Measurements from ENCODE around the gene CCL2. TPM values are rescaled to one million over a fixed set of nuclear protein-coding genes. Genes with fewer than 3 reads are reported as not detected.

The CCL2 gene
- total RNA-seq: 15.2 TPM

GRCh38 chr17:34254651-34255380, at the start of gene CCL2:
Gene CCL2, plus strand, starts transcription at chr17:34255285. Its CDS starts 65 bp downstream, at chr17:34255350.
- H3K9me3 ChIP-seq: no peaks in the 10 kb centered on the region

GRCh38 chr17:34205401-34205800, 49.7 kb upstream of the CCL2 start:
- H3K4me3 ChIP-seq: no peak overlapping the region
- H3K27me3 ChIP-seq: no peaks in the 10 kb centered on the region
- H3K27ac ChIP-seq: no peak overlapping the region
- no peak for DNase-seq (ENCODE audit: extremely low spot score in 2 of 2)
- no peak for TF ChIP-seq POLR2A (IDR thresholded peaks at IDR 0.05)
- TF ChIP-seq POLR2AphosphoS5 (IDR thresholded peaks at IDR 0.05; ENCODE audit: insufficient read depth in 1 of 2, low read depth in 1 of 2): no peak
- TF ChIP-seq, protein P1, sequence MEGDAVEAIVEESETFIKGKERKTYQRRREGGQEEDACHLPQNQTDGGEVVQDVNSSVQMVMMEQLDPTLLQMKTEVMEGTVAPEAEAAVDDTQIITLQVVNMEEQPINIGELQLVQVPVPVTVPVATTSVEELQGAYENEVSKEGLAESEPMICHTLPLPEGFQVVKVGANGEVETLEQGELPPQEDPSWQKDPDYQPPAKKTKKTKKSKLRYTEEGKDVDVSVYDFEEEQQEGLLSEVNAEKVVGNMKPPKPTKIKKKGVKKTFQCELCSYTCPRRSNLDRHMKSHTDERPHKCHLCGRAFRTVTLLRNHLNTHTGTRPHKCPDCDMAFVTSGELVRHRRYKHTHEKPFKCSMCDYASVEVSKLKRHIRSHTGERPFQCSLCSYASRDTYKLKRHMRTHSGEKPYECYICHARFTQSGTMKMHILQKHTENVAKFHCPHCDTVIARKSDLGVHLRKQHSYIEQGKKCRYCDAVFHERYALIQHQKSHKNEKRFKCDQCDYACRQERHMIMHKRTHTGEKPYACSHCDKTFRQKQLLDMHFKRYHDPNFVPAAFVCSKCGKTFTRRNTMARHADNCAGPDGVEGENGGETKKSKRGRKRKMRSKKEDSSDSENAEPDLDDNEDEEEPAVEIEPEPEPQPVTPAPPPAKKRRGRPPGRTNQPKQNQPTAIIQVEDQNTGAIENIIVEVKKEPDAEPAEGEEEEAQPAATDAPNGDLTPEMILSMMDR (IDR thresholded peaks at IDR 0.05): no peak
- H3K4me1 ChIP-seq: peaks cover 6% of the 10 kb centered on the region
- intact Hi-C loops (cut with DNase I): no loop called here
- no peaks in the 10 kb centered on the region for H3K36me3 ChIP-seq
- H3K9me3 ChIP-seq: no peaks in the 10 kb centered on the region

More at GRCh38 chr17:34254651-34255380, at the start of gene CCL2:
- Histone ChIP-seq H3K27me3 (no peaks in the 10 kb centered on the region), H3K36me3 (no peaks in the 10 kb centered on the region), H3K27ac (peak within 1 kb of the TSS; percentile 84), H3K4me1 (peaks cover 67% of the 10 kb centered on the region), H3K4me3 (peak within 1 kb of the TSS; percentile 38 to 42)
- no peak for DNase-seq (ENCODE audit: extremely low spot score in 2 of 2)
- intact Hi-C loops (cut with DNase I): loop anchor here (2.0 kb wide), 1 partner anchor 58 kb away; no protein-coding TSS in a partner anchor
- TF ChIP-seq POLR2A (IDR thresholded peaks at IDR 0.05) (peak in 1 of 2 donors; percentile 51), POLR2AphosphoS5 (IDR thresholded peaks at IDR 0.05; ENCODE audit: insufficient read depth in 1 of 2, low read depth in 1 of 2) (peak; percentile 54 to 72)
- TF ChIP-seq, protein P1 (IDR thresholded peaks at IDR 0.05): no peak

DNA sequence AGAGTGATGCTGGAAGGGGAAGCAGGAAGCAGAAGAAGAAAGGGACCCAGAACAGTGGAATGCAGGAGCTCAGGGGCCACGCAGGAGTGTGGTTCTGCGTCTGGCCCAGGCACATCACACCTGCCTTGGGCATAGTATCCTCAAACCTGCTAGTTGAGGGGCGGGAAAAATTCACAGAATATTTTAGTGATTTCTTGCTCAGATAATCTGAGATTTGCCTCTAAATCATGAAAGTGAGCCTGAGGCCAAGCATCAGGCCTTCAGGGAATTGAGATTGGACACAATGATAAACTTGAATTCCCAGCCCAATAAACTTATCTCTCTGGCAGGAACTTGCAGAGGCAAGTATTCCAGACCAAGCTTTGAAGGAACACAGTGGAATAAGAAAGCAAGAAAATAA, 48.5 kb upstream of the CCL2 start:
- intact Hi-C loops (cut with DNase I): no loop called here
- Histone ChIP-seq H3K36me3 (no peaks in the 10 kb centered on the region), H3K27ac (no peak overlapping the region), H3K27me3 (no peaks in the 10 kb centered on the region), H3K4me3 (no peak overlapping the region), H3K4me1 (peaks cover 6% of the 10 kb centered on the region), H3K9me3 (no peaks in the 10 kb centered on the region)
- TF ChIP-seq, protein P1 (IDR thresholded peaks at IDR 0.05): no peak
- no peak for TF ChIP-seq POLR2A (IDR thresholded peaks at IDR 0.05)
- TF ChIP-seq POLR2AphosphoS5 (IDR thresholded peaks at IDR 0.05; ENCODE audit: insufficient read depth in 1 of 2, low read depth in 1 of 2): no peak
- no peak for DNase-seq (ENCODE audit: extremely low spot score in 2 of 2)

- H3K36me3 ChIP-seq: no peaks in the 10 kb centered on the region
- no peak overlapping the region for H3K4me3 ChIP-seq
- TF ChIP-seq POLR2A (IDR thresholded peaks at IDR 0.05) (no peak), POLR2AphosphoS5 (IDR thresholded peaks at IDR 0.05; ENCODE audit: insufficient read depth in 1 of 2, low read depth in 1 of 2) (no peak)
- TF ChIP-seq, protein P1 (IDR thresholded peaks at IDR 0.05): no peak
- intact Hi-C loops (cut with DNase I): no loop called here
- no peaks in the 10 kb centered on the region for H3K27me3 ChIP-seq
- no peak overlapping the region for H3K27ac ChIP-seq
- peaks cover 6% of the 10 kb centered on the region for H3K4me1 ChIP-seq
- no peaks in the 10 kb centered on the region for H3K9me3 ChIP-seq
- DNase-seq (ENCODE audit: extremely low spot score in 2 of 2): no peak
Measured at GRCh38 chr17:34207572-34207971, 47.5 kb upstream of the CCL2 start.

DNA sequence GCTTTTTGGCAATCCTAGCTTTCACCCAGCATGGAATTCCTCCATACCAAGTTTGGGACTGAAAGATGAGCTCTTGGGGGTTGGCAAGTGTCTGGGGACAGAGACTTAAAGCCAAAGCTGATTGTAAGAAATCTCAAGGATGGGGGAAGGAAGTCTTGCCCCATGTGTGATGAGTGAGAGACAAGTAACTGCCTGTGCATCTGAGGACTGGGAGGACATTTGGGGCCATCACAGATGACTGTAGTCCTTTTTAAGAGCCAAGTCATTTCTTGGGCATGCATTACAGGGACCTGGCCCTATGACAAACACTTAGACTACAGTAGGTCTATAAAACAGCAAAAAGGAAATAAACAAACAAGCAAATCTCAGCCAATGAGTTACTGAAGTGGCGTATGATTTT, 36.3 kb upstream of the CCL2 start:
- Histone ChIP-seq H3K9me3 (no peaks in the 10 kb centered on the region), H3K27me3 (no peaks in the 10 kb centered on the region), H3K27ac (no peak overlapping the region), H3K4me3 (no peak overlapping the region), H3K36me3 (no peaks in the 10 kb centered on the region), H3K4me1 (no peaks in the 10 kb centered on the region)
- DNase-seq (ENCODE audit: extremely low spot score in 2 of 2): no peak
- intact Hi-C loops (cut with DNase I): no loop called here
- no peak for TF ChIP-seq POLR2AphosphoS5 (IDR thresholded peaks at IDR 0.05; ENCODE audit: insufficient read depth in 1 of 2, low read depth in 1 of 2)
- TF ChIP-seq, protein P1 (IDR thresholded peaks at IDR 0.05): no peak
- no peak for TF ChIP-seq POLR2A (IDR thresholded peaks at IDR 0.05)

All from vagina (tissue), 2 donors.